Loucy (cell line): Measurements from ENCODE around the gene ABCG1.

Experiments used
- H2AFZ ChIP-seq: fragments of 200-600 bp; sonication (generic); 2 replicates; pipeline ENCODE4 v1.6.0; 2016; ENCODE audit warnings: antibody characterized with exemption, mild to moderate bottlenecking, low read length, moderate library complexity
- H3F3A ChIP-seq: fragments of 200-600 bp; 2 replicates; pipeline ENCODE4 v1.6.0; 2016; ENCODE audit warnings: antibody characterized with exemption, low read depth, mild to moderate bottlenecking
- H3K27me3 ChIP-seq: fragments of 200-600 bp; sonication (generic); 2 replicates; pipeline ENCODE4 v1.6.1; 2014; ENCODE audit warnings: low read length, mild to moderate bottlenecking; ENCODE audit not compliant: insufficient read depth, poor library complexity, severe bottlenecking
- H3K36me3 ChIP-seq: fragments of 200-600 bp; sonication (generic); 2 replicates; pipeline ENCODE4 v1.6.1; 2016; ENCODE audit warnings: low read length; ENCODE audit not compliant: insufficient read depth
- H3K4me1 ChIP-seq: fragments of 200-600 bp; sonication (generic); 2 replicates; pipeline ENCODE4 v1.5.1; 2014; ENCODE audit warnings: low read length, mild to moderate bottlenecking; ENCODE audit not compliant: insufficient read depth, poor library complexity, severe bottlenecking
- H3K4me2 ChIP-seq: fragments of 200-600 bp; sonication (generic); 2 replicates; pipeline ENCODE4 v1.6.0; 2014; ENCODE audit warnings: antibody characterized with exemption, low read length, low read depth, mild to moderate bottlenecking; ENCODE audit not compliant: poor library complexity, severe bottlenecking
- H3K4me3 ChIP-seq: fragments of 200-600 bp; sonication (generic); 2 replicates; pipeline ENCODE4 v1.5.1; 2014; ENCODE audit warnings: low read length, mild to moderate bottlenecking, mixed read lengths; ENCODE audit not compliant: poor library complexity, severe bottlenecking
- H3K79me2 ChIP-seq: fragments of 200-600 bp; sonication (generic); 2 replicates; pipeline ENCODE4 v1.6.1; 2014; ENCODE audit warnings: low read length; ENCODE audit not compliant: insufficient read depth
- H3K9ac ChIP-seq: fragments of 200-600 bp; sonication (generic); 2 replicates; pipeline ENCODE4 v1.6.0; 2014; ENCODE audit warnings: mild to moderate bottlenecking, low read depth, low read length, moderate library complexity; ENCODE audit not compliant: poor library complexity, severe bottlenecking
- H3K9me2 ChIP-seq: fragments of 200-600 bp; sonication (generic); replicated peaks from 2 replicates; pipeline ENCODE4 v1.6.1; 2016; ENCODE audit warnings: low read depth, low read length, mixed read lengths
- H3K9me3 ChIP-seq: fragments of 200-600 bp; sonication (generic); 2 replicates; pipeline ENCODE4 v1.6.1; 2014; ENCODE audit warnings: mild to moderate bottlenecking, antibody characterized with exemption, low read length, low read depth; ENCODE audit not compliant: insufficient read depth
- H4K20me1 ChIP-seq: fragments of 200-600 bp; sonication (generic); 2 replicates; pipeline ENCODE4 v1.6.0; 2014; ENCODE audit warnings: antibody characterized with exemption, low read length, mild to moderate bottlenecking; ENCODE audit not compliant: insufficient read depth, poor library complexity, severe bottlenecking
- EZH2phosphoT487 ChIP-seq: fragments of 200-600 bp; IDR thresholded peaks from 2 replicates; pipeline ENCODE4 v1.6.1; 2018; ENCODE audit warnings: antibody characterized with exemption, mild to moderate bottlenecking, moderate library complexity, borderline replicate concordance
- TF ChIP-seq, protein P1 (sequence below): fragments of 200-600 bp; sonication (generic); conservative IDR thresholded peaks from 2 replicates; pipeline ENCODE4 v1.5.1; 2014; ENCODE audit warnings: mild to moderate bottlenecking, antibody characterized with exemption, low read length

ABCG1 gene

DNA sequence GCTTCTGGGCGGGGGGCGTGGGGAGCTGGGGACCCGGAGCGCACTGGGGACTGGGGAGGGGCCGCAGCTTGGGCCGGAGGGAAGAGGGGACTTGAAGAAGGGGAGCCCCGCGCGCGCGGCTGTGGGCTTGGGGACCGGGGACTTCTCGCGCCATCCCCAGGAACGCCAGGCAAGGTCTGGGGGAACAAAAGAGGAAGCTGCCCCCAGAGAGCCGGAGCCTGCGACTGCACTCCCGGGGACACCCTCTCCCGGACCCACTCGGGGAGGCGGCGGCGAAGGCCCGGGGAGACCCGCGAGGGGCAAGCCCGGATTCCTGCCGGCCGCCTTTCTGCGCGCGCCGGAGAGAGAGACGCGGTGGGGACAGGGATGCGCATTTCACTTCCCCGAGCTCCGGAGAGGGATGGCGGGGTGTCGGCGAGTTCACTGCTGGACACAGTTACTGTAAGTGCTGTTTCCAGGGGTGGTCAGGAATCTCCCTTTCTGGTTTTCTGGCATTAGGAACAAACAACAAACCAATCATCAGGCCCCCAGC, 732 bp downstream of the ABCG1 start:
- H3K4me2 ChIP-seq, result peak overlapping the region; percentile 92
- H3K27me3 ChIP-seq, result no peaks in the 10 kb centered on the region
- H3K4me3 ChIP-seq, result peak overlapping the region; percentile 86

DNA sequence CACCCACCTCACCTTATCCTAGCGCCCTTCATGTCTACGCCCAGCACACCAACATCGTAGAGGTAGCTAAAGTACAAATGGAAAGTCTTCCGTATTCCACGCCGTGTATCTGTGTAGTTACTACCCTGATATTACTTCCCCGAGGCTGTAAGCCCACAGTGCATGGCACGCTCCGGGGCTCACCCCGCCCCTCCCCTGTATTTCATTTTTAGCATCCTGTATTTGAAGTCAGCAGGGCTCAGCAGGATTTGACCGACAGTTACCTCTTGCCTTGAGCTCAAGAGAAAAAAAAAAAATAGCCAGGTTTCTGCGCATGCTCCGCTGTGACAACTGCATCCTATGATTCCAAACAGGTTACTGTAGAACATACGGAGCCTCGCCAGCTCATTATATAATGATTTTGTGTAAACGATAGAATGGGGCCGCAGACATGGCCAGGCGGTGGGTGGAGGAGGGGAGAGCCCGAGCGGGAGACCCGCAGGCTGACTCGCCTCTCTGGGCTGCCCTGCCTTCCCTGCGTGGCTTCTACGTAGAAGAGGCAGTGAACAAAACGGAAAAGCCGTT, 1.3 kb downstream of the ABCG1 start:
- Histone ChIP-seq H3K36me3 (no peaks in the 10 kb centered on the region), H3K9ac (peak overlapping the region; percentile 86), H3K4me1 (peaks cover 48% of the 10 kb centered on the region), H3K9me2 (no peaks in the 10 kb centered on the region), H3K9me3 (0 out of 2 replicates have a peak, but pooled peaks cover 5% of the 10 kb centered on the region), H2AFZ (peak overlapping the region; percentile 61), H4K20me1 (peaks cover 14% of the 10 kb centered on the region), H3K4me3 (peak overlapping the region; percentile 86), H3K27me3 (no peaks in the 10 kb centered on the region), H3K4me2 (peak overlapping the region; percentile 92), H3K79me2 (peaks cover 65% of the 10 kb centered on the region), H3F3A (no peaks in the 10 kb centered on the region)
- TF ChIP-seq, protein P1, sequence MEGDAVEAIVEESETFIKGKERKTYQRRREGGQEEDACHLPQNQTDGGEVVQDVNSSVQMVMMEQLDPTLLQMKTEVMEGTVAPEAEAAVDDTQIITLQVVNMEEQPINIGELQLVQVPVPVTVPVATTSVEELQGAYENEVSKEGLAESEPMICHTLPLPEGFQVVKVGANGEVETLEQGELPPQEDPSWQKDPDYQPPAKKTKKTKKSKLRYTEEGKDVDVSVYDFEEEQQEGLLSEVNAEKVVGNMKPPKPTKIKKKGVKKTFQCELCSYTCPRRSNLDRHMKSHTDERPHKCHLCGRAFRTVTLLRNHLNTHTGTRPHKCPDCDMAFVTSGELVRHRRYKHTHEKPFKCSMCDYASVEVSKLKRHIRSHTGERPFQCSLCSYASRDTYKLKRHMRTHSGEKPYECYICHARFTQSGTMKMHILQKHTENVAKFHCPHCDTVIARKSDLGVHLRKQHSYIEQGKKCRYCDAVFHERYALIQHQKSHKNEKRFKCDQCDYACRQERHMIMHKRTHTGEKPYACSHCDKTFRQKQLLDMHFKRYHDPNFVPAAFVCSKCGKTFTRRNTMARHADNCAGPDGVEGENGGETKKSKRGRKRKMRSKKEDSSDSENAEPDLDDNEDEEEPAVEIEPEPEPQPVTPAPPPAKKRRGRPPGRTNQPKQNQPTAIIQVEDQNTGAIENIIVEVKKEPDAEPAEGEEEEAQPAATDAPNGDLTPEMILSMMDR, result no peak
- no peak for TF ChIP-seq EZH2phosphoT487

More for the DNA sequence above, 732 bp downstream of the ABCG1 start:
- Histone ChIP-seq H3K9me3 (0 out of 2 replicates have a peak, but pooled peaks cover 5% of the 10 kb centered on the region), H3F3A (no peaks in the 10 kb centered on the region), H3K4me1 (peaks cover 42% of the 10 kb centered on the region), H3K9ac (peak overlapping the region; percentile 86), H3K9me2 (no peaks in the 10 kb centered on the region), H2AFZ (peak overlapping the region; percentile 61), H4K20me1 (peaks cover 9% of the 10 kb centered on the region), H3K36me3 (no peaks in the 10 kb centered on the region), H3K79me2 (peaks cover 59% of the 10 kb centered on the region)
- TF ChIP-seq, protein P1, result no peak
- TF ChIP-seq EZH2phosphoT487, result no peak

DNA sequence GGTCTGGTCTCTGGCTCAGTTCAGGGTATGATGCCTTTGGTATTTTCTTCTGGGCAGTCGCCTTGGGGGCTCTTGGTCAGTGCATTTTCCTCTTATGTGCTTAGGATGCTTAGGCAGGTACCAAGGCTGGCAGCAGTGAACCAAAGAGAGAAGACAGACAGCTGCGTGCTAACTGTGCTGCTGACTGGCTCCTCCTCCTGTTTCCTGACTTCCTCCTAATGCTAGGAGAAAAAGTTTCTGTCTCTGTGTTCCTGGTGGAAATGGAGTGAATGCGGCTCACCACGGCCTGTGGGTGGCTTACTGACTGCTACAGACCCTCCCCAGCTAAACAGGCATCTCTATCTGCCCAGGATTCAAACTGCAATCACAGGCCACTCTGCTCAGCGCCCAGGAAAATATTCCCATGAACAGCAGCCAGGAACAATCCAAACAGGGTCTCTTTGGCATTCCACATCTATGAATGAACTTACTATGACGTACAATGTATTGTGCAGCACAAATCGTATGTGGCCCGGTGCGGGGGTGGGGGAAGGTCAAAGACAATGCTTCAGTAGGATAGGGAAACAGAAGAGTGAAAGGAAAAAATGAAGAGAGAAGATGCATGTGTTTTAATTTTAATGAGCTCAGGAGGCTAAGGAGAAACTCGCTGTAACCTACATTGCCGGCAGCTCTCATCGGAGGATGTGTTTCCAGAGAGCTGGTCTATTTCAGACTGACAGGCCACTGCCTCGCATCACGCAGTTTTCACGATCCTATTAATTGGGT, 2.8 kb downstream of the ABCG1 start:
- Histone ChIP-seq H3F3A (no peaks in the 10 kb centered on the region), H3K36me3 (peaks cover 14% of the 10 kb centered on the region; the same call in 1 of the 2 replicates), H3K9me3 (no peaks in the 10 kb centered on the region), H2AFZ (no peak overlapping the region), H3K4me1 (peaks cover 63% of the 10 kb centered on the region), H3K9me2 (no peaks in the 10 kb centered on the region), H3K79me2 (peaks cover 80% of the 10 kb centered on the region), H4K20me1 (peaks cover 14% of the 10 kb centered on the region), H3K9ac (peak overlapping the region; percentile 86), H3K4me2 (peak overlapping the region; percentile 92), H3K27me3 (no peaks in the 10 kb centered on the region), H3K4me3 (peak overlapping the region; percentile 86)
- TF ChIP-seq, protein P1, result no peak
